ENCODE data around the gene B3GAT2.

The B3GAT2 gene

DNA sequence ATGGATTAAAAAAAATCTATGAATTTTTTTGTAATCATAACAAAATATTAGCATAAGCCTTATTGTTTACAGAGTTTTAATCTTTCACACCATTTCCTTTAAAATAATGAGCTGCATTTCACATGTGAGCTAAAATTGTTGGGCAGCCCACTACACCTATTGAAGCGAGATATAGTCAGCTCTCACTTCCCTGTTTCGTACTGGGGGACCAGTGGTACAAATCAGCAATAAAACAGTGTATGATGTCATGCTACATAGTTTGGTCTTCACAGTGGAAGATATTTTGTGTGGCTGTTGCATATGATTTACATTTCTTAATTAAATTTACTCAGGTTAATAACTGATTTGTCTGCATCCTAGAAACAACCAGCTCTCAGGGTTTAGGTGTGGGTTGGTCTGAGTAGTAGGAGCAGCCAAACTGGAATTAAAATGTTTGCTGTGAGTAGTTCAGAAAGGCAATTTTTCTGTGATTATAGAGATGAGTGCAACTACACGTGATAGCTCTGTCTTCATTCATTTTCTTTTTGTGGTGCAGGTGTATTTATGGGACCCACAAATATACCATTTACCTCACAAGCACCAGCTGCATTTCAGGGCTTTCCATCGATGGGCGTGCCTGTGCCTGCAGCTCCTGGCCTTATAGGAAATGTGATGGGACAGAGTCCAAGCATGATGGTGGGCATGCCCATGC lies 99.3 kb downstream of the B3GAT2 start:
- no peaks in the 10 kb centered on the region for H3K36me3 ChIP-seq (ENCODE audit: control insufficient read depth, insufficient read depth, low read length)
- no peak overlapping the region for H3K9ac ChIP-seq (ENCODE audit: low read depth, low read length)
- no peaks in the 10 kb centered on the region for H3K27me3 ChIP-seq (ENCODE audit: control insufficient read depth, insufficient read depth, low read length)
- no peaks in the 10 kb centered on the region for H3K9me3 ChIP-seq (ENCODE audit: control insufficient read depth, insufficient read depth, low read length)
- no peak overlapping the region for H3K4me3 ChIP-seq (ENCODE audit: low read depth, low read length)
- H3K4me1 ChIP-seq (ENCODE audit: control insufficient read depth, insufficient read depth, low read length), result no peaks in the 10 kb centered on the region

- Histone ChIP-seq H3K4me3 (ENCODE audit: low read depth, low read length) (no peak overlapping the region), H3K9ac (ENCODE audit: low read depth, low read length) (no peak overlapping the region), H3K27me3 (ENCODE audit: control insufficient read depth, insufficient read depth, low read length) (no peaks in the 10 kb centered on the region), H3K36me3 (ENCODE audit: control insufficient read depth, insufficient read depth, low read length) (no peaks in the 10 kb centered on the region), H3K4me1 (ENCODE audit: control insufficient read depth, insufficient read depth, low read length) (peaks cover under 1% of the 10 kb centered on the region), H3K9me3 (ENCODE audit: control insufficient read depth, insufficient read depth, low read length) (no peaks in the 10 kb centered on the region)
These were observed 104.1 kb downstream of the B3GAT2 start for GRCh38 chr6:70852667-70853246.

- Histone ChIP-seq H3K4me1 (ENCODE audit: control insufficient read depth, insufficient read depth, low read length) (peaks cover 3% of the 10 kb centered on the region), H3K9ac (ENCODE audit: low read depth, low read length) (no peak overlapping the region), H3K27me3 (ENCODE audit: control insufficient read depth, insufficient read depth, low read length) (no peaks in the 10 kb centered on the region), H3K36me3 (ENCODE audit: control insufficient read depth, insufficient read depth, low read length) (no peaks in the 10 kb centered on the region), H3K9me3 (ENCODE audit: control insufficient read depth, insufficient read depth, low read length) (no peaks in the 10 kb centered on the region), H3K4me3 (ENCODE audit: low read depth, low read length) (no peak overlapping the region)
These were observed 107.4 kb downstream of the B3GAT2 start for GRCh38 chr6:70849348-70850069.

DNA sequence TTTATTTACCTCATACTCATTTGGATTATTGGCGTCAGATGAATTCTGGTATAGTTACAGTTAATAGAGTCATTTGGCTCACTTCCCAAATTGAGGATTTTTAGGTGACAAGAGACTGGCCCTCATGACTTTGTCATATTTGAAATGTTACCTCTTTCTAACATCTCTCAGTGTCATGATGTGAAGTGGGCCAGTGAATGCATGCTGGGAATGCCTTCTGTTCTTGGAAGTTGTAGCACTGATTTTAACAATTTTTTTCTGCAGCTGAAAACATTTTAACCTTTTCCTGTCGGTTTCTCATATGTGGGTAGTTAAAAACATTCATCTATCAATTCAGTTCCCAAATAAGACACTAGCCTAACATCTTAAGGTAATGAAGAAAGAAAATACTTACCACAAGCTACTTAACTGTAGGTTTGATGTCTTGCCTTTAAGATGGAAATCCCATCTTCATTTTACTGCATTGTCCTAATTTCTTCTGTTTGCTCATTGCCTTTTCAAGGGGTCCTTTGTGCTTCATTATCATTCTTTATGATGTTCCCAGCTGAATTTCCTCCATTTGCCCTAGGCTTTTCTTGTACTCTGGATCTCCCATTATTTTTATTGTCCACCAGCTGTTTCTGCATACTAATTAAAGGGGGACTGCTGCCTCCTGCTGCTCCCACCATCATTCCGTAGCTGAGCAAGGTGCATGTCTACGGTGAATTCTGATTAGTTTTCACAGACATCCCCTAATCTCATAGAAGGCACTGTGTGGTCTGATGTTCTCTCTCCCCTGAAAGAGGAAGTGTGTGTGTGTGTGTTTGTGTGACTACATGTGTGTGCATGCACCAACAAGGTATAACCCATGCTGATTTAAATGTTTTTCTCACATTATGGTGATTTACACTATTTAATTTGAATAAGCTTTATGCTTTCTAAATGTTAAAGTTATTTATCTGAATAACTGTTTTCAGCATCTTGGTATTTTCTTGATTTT lies 109.5 kb downstream of the B3GAT2 start:
- H3K9ac ChIP-seq (ENCODE audit: low read depth, low read length), result no peak overlapping the region
- no peak overlapping the region for H3K4me3 ChIP-seq (ENCODE audit: low read depth, low read length)
- no peaks in the 10 kb centered on the region for H3K9me3 ChIP-seq (ENCODE audit: control insufficient read depth, insufficient read depth, low read length)
- no peaks in the 10 kb centered on the region for H3K27me3 ChIP-seq (ENCODE audit: control insufficient read depth, insufficient read depth, low read length)
- peaks cover 3% of the 10 kb centered on the region for H3K4me1 ChIP-seq (ENCODE audit: control insufficient read depth, insufficient read depth, low read length)
- H3K36me3 ChIP-seq (ENCODE audit: control insufficient read depth, insufficient read depth, low read length), result no peaks in the 10 kb centered on the region

DNA sequence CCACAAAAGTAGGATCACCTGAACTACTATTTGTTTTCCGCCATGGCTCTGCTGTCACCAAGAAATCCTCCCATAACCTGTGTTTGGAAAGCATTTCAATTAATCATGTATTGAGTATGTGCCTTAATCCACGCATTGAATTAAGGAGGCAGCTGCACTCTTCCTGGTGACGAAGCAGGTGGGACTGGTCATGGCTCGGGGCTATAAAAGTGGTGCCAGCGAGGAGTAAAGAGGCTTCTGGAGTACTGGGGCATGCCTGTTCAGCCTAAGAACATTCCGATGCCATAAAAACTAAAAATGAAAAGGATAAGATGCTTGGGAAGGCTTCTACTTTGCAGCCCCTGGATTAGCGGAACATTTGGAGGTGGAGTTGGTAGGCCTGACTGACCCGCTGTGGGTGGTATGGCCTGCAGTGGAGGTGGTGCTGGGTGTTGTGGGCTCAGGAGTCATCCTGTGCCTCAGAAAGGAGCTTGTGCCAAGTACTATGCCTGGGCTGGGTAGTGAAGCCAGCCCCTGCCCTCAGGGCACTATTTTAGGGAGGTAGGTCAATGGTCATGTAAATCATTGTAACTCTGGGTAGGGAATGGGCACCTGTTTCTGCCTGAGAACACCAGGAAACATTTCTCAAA lies 110.5 kb downstream of the B3GAT2 start:
- H3K9me3 ChIP-seq (ENCODE audit: control insufficient read depth, insufficient read depth, low read length), result no peaks in the 10 kb centered on the region
- H3K27me3 ChIP-seq (ENCODE audit: control insufficient read depth, insufficient read depth, low read length), result no peaks in the 10 kb centered on the region
- H3K9ac ChIP-seq (ENCODE audit: low read depth, low read length), result no peak overlapping the region
- H3K36me3 ChIP-seq (ENCODE audit: control insufficient read depth, insufficient read depth, low read length), result no peaks in the 10 kb centered on the region
- H3K4me3 ChIP-seq (ENCODE audit: low read depth, low read length), result no peak overlapping the region
- H3K4me1 ChIP-seq (ENCODE audit: control insufficient read depth, insufficient read depth, low read length), result peaks cover 3% of the 10 kb centered on the region

DNA sequence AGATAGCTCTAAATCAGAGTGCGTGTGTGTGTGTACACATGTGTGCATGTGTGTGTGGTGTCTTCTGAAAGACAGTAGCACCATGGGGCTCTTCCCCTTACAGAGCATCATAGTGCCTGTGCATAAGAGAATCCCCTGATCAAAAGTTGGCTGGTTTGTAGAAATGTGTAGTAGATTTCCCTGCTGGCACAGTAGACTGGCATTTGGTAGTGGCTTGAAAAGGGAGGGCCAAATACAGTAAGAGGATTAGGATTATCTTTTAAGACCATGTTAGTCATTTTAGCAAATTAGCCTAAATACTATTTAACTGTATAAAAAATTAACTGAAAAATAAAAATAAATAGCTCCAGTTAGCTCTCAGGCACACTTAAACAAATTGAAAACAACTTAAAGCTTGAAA lies 112.6 kb downstream of the B3GAT2 start:
- Histone ChIP-seq H3K9me3 (ENCODE audit: control insufficient read depth, insufficient read depth, low read length) (no peaks in the 10 kb centered on the region), H3K4me3 (ENCODE audit: low read depth, low read length) (no peak overlapping the region), H3K36me3 (ENCODE audit: control insufficient read depth, insufficient read depth, low read length) (no peaks in the 10 kb centered on the region), H3K27me3 (ENCODE audit: control insufficient read depth, insufficient read depth, low read length) (no peaks in the 10 kb centered on the region), H3K9ac (ENCODE audit: low read depth, low read length) (no peak overlapping the region), H3K4me1 (ENCODE audit: control insufficient read depth, insufficient read depth, low read length) (peaks cover 3% of the 10 kb centered on the region)

- Histone ChIP-seq H3K27me3 (ENCODE audit: control insufficient read depth, insufficient read depth, low read length) (no peaks in the 10 kb centered on the region), H3K4me3 (ENCODE audit: low read depth, low read length) (no peak overlapping the region), H3K9me3 (ENCODE audit: control insufficient read depth, insufficient read depth, low read length) (no peaks in the 10 kb centered on the region), H3K4me1 (ENCODE audit: control insufficient read depth, insufficient read depth, low read length) (peaks cover 3% of the 10 kb centered on the region), H3K9ac (ENCODE audit: low read depth, low read length) (no peak overlapping the region), H3K36me3 (ENCODE audit: control insufficient read depth, insufficient read depth, low read length) (no peaks in the 10 kb centered on the region)
These were observed 113.4 kb downstream of the B3GAT2 start for GRCh38 chr6:70843328-70843918.

DNA sequence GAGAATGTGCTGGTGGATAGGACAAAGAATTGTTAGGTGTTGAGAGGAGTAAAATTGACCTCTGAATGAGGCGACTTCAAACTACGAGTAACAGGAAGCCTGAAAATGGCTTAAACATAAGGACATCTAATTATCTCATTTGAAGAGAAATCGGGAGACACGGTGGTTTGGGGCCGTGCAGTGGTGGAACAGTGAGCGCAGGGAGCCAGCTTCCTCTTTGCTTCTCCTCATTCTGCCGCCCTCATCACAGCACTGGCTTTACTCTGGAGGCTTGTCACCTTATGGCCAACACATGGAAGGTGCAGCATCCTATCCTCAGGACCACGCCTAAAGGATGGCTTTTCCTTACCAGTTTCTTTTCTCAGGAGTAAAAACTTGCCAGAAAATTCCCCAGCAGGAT lies 114.3 kb downstream of the B3GAT2 start:
- Histone ChIP-seq H3K9ac (ENCODE audit: low read depth, low read length) (no peak overlapping the region), H3K4me1 (ENCODE audit: control insufficient read depth, insufficient read depth, low read length) (no peaks in the 10 kb centered on the region), H3K9me3 (ENCODE audit: control insufficient read depth, insufficient read depth, low read length) (no peaks in the 10 kb centered on the region), H3K4me3 (ENCODE audit: low read depth, low read length) (no peak overlapping the region), H3K27me3 (ENCODE audit: control insufficient read depth, insufficient read depth, low read length) (no peaks in the 10 kb centered on the region), H3K36me3 (ENCODE audit: control insufficient read depth, insufficient read depth, low read length) (no peaks in the 10 kb centered on the region)

GRCh38 chr6:70841112-70841511 lies 115.7 kb downstream of the B3GAT2 start:
- no peaks in the 10 kb centered on the region for H3K9me3 ChIP-seq (ENCODE audit: control insufficient read depth, insufficient read depth, low read length)
- H3K4me3 ChIP-seq (ENCODE audit: low read depth, low read length), result no peak overlapping the region
- no peak overlapping the region for H3K9ac ChIP-seq (ENCODE audit: low read depth, low read length)
- no peaks in the 10 kb centered on the region for H3K36me3 ChIP-seq (ENCODE audit: control insufficient read depth, insufficient read depth, low read length)
- H3K4me1 ChIP-seq (ENCODE audit: control insufficient read depth, insufficient read depth, low read length), result no peaks in the 10 kb centered on the region
- H3K27me3 ChIP-seq (ENCODE audit: control insufficient read depth, insufficient read depth, low read length), result no peaks in the 10 kb centered on the region

- Histone ChIP-seq H3K27me3 (ENCODE audit: control insufficient read depth, insufficient read depth, low read length) (no peaks in the 10 kb centered on the region), H3K36me3 (ENCODE audit: control insufficient read depth, insufficient read depth, low read length) (no peaks in the 10 kb centered on the region), H3K9me3 (ENCODE audit: control insufficient read depth, insufficient read depth, low read length) (no peaks in the 10 kb centered on the region), H3K4me1 (ENCODE audit: control insufficient read depth, insufficient read depth, low read length) (no peaks in the 10 kb centered on the region), H3K4me3 (ENCODE audit: low read depth, low read length) (no peak overlapping the region), H3K9ac (ENCODE audit: low read depth, low read length) (no peak overlapping the region)
These were observed 117.3 kb downstream of the B3GAT2 start for GRCh38 chr6:70839286-70840266.

Data from iPS-15b (cell line).